ENCODE measurements around the gene TOX3. TPM values are rescaled to one million over a fixed set of nuclear protein-coding genes. Genes with fewer than 3 reads are reported as not detected.

Gene TOX3
- total RNA-seq, 1 experiment from 2014 or later: 20.2 TPM

DNA sequence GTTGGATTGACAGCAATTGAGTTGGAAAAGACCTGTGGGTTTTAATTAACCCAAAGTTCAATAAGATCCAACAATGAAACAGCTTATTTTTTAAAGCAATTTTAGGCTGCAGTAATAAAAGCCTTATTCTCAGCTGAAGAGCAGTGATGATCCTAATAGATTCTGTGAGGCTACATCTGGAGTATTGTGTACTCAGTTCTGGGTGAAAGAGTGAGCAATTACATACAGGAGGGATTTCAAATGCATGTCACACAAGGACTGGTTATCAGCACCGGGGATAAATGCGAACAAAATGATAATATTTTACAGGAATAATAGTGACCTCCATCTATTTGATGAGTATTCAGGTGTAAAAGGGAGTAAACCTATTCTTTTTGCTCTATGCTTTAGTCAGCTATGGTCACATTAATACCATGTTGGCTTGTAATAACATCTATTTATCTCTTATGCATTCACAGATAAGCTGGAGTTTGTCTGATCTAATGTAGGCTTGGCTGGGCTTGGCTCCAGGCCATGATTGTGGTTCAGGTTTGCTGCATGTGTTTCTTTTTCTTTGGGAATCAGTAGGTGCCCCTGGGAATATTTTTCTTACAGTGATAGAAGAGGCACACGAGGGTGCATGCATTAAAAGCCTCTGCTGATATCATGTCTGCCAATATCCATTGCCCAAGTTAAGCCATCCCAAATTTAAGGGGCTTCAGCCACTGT, 22.2 kb upstream of the TOX3 start:
- H3K4me1 Mint-ChIP-seq: peaks cover 14 to 17% of the 10 kb centered on the region in 2 experiments
- Histone ChIP-seq H3K4me2 (ENCODE audit: insufficient read depth, insufficient read length, low read length) (no peak overlapping the region), H3K23me2 (ENCODE audit: insufficient read length, low read depth, low read length, poor library complexity, severe bottlenecking) (no peaks in the 10 kb centered on the region), H3K23ac (ENCODE audit: insufficient read length, low read depth, low read length) (no peak overlapping the region), H4K5ac (ENCODE audit: insufficient read length, low read depth, low read length) (no peak overlapping the region), H2BK12ac (ENCODE audit: insufficient read length, low read depth, low read length) (no peak overlapping the region), H2BK5ac (ENCODE audit: insufficient read length, low read length) (no peak overlapping the region), H2BK15ac (ENCODE audit: low read depth, low read length) (no peak overlapping the region), H2BK120ac (ENCODE audit: low read depth, low read length, poor library complexity, severe bottlenecking) (no peak overlapping the region), H3K79me1 (ENCODE audit: insufficient read depth, low read depth, low read length, poor library complexity, severe bottlenecking) (no peaks in the 10 kb centered on the region), H2AK5ac (ENCODE audit: insufficient read length, low read length) (no peak overlapping the region), H2BK20ac (ENCODE audit: low read depth, low read length, poor library complexity, severe bottlenecking) (no peak overlapping the region), H3K56ac (ENCODE audit: insufficient read length, low read depth, low read length) (no peak overlapping the region), H3K27me3 (ENCODE audit: insufficient read depth, low read length) (no peaks in the 10 kb centered on the region), H3K18ac (ENCODE audit: insufficient read length, low read depth, low read length) (no peak overlapping the region), H3K9ac (ENCODE audit: extremely low read depth, insufficient read length, low read length) (no peak overlapping the region), H3K79me2 (ENCODE audit: insufficient read depth, low read length) (no peaks in the 10 kb centered on the region), H3K27ac (ENCODE audit: insufficient read length, low read depth, low read length) (no peak overlapping the region), H3T11ph (ENCODE audit: low read length) (no peak overlapping the region), H4K8ac (replicated peaks; ENCODE audit: insufficient read length, low read depth, low read length) (no peak overlapping the region), H4K91ac (ENCODE audit: insufficient read length, low read depth, low read length) (no peak overlapping the region), H3K4me1 (ENCODE audit: insufficient read depth, low read length) (no peaks in the 10 kb centered on the region), H4K20me1 (ENCODE audit: control insufficient read depth, insufficient read depth, insufficient read length) (no peaks in the 10 kb centered on the region), H3K9me3 (ENCODE audit: control insufficient read depth, low read depth, low read length) (no peaks in the 10 kb centered on the region), H2AFZ (ENCODE audit: low read length) (no peak overlapping the region), H3K4ac (ENCODE audit: low read depth, low read length) (no peak overlapping the region), H3K14ac (ENCODE audit: insufficient read depth, low read length) (no peak overlapping the region)
- DNase-seq: no peak
- no peak overlapping the region for H3K27ac Mint-ChIP-seq
- H3K4me3 Mint-ChIP-seq: no peak overlapping the region
- TF ChIP-seq, protein P1, sequence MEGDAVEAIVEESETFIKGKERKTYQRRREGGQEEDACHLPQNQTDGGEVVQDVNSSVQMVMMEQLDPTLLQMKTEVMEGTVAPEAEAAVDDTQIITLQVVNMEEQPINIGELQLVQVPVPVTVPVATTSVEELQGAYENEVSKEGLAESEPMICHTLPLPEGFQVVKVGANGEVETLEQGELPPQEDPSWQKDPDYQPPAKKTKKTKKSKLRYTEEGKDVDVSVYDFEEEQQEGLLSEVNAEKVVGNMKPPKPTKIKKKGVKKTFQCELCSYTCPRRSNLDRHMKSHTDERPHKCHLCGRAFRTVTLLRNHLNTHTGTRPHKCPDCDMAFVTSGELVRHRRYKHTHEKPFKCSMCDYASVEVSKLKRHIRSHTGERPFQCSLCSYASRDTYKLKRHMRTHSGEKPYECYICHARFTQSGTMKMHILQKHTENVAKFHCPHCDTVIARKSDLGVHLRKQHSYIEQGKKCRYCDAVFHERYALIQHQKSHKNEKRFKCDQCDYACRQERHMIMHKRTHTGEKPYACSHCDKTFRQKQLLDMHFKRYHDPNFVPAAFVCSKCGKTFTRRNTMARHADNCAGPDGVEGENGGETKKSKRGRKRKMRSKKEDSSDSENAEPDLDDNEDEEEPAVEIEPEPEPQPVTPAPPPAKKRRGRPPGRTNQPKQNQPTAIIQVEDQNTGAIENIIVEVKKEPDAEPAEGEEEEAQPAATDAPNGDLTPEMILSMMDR (conservative IDR thresholded peaks at IDR 0.05): no peak
- peaks cover 0 to 6% (median 5%) of the 10 kb centered on the region in 3 experiments; a peak in 2 of 7 replicates for H3K36me3 Mint-ChIP-seq (ENCODE audit: insufficient read depth in 1 of 3, low read depth in 3 of 3)
- peaks cover 7 to 8% of the 10 kb centered on the region in 2 experiments; a peak in 3 of 5 replicates for H3K9me3 Mint-ChIP-seq
- no CpG with 5 or more reads among the region's 3 CpGs for WGBS (ENCODE audit: extremely low coverage, insufficient read length, low lambda C conversion rate)
- no peaks in the 10 kb centered on the region for H3K27me3 Mint-ChIP-seq (ENCODE audit: low read depth)

Measured in H9 (cell line).